Heart left ventricle (tissue), 16 donors: ENCODE results near the gene GPR84. TPM values are rescaled to one million over a fixed set of nuclear protein-coding genes. Genes with fewer than 3 reads are reported as not detected.
A peak's percentile ranks its signal among the peaks of the same experiment; 100 is the strongest.

Experiments used
- ATAC-seq, 4 donors: fragments of 200-7000 bp; cut with Tn5 transposase; one replicate each; pipeline ENCODE4 v1.9.1; 2020 to 2022; ENCODE audit warnings: moderate library complexity in 4 of 4, mild to moderate bottlenecking in 3 of 4, moderate number of reproducible peaks in 1 of 4
- DNase-seq, 5 donors: peaks; one replicate each; pipeline ENCODE4 v3.0.0-alpha.2; 2020
- H3K27ac ChIP-seq, 12 donors: fragments of 200-600 bp; sonication (generic) in 4 of 12; one replicate each; pipeline versions ENCODE4 v1.5.0 to v1.8.0; 2016 to 2022; ENCODE audit warnings: mild to moderate bottlenecking in 2 of 12
- H3K27me3 ChIP-seq, 9 donors: fragments of 200-600 bp; sonication (generic) in 2 of 9; one replicate each; pipeline versions ENCODE4 v1.5.1 to v1.8.0; 2016 to 2022; ENCODE audit warnings: mild to moderate bottlenecking in 3 of 9
- H3K36me3 ChIP-seq, 9 donors: fragments of 200-600 bp; sonication (generic) in 2 of 9; one replicate each; pipeline versions ENCODE4 v1.5.0 to v1.8.0; 2018 to 2022; ENCODE audit warnings: mild to moderate bottlenecking in 2 of 9
- H3K4me1 ChIP-seq, 12 donors: fragments of 200-600 bp; sonication (generic) in 4 of 12; one replicate each; pipeline versions ENCODE4 v1.5.0 to v1.8.0; 2016 to 2022; ENCODE audit warnings: mild to moderate bottlenecking in 3 of 12
- H3K4me3 ChIP-seq, 12 donors: fragments of 200-600 bp; sonication (generic) in 4 of 12; one replicate each; pipeline versions ENCODE4 v1.5.0 to v1.8.0; 2017 to 2022; ENCODE audit warnings: mild to moderate bottlenecking in 9 of 12, moderate library complexity in 4 of 12
- H3K9me3 ChIP-seq, 12 donors: fragments of 200-600 bp; sonication (generic) in 4 of 12; one replicate each; pipeline versions ENCODE4 v1.5.0 to v1.8.0; 2016 to 2022; ENCODE audit warnings: mild to moderate bottlenecking in 1 of 12
- CTCF ChIP-seq, 12 donors: fragments of 200-600 bp; sonication (generic) in 4 of 12; IDR thresholded peaks; one replicate each; pipeline versions ENCODE4 v1.5.0 to v1.8.0; 2018 to 2022; ENCODE audit warnings: antibody characterized with exemption in 12 of 12, mild to moderate bottlenecking in 5 of 12
- POLR2A ChIP-seq, 2 donors: fragments of 450-650 bp; IDR thresholded peaks; one replicate each; pipeline ENCODE4 v1.6.1; 2017; ENCODE audit warnings: antibody characterized with exemption in 2 of 2, mild to moderate bottlenecking in 2 of 2, moderate library complexity in 2 of 2
- WGBS, 4 donors: extraction: QIAGEN DNeasy Blood & Tissue Kit in 2 of 4; methylation state at CpG; one replicate each; pipeline versions ENCODE4 v1.1.5 to v1.1.7; 2013 to 2018; 5-methylcytosine and 5-hydroxymethylcytosine counted together
- intact Hi-C, 10 donors: fragments of 100-400 bp; cut with DNase I; formaldehyde crosslinking; loops; one replicate each; pipeline versions ENCODE4 v1.11.1 to v1.14.2; 2022
- polyA plus RNA-seq, 2 donors: library from polyadenylated mRNA; stranded (reverse); fragments of 200-250 nt; gene quantifications; one replicate each; pipeline ENCODE4 v1.2.3, GENCODE V29; 2013
- total RNA-seq, 9 donors: library from RNA; depleted of rRNA in 2 of 9; stranded (reverse); fragments of >200 nt in 2 of 9; fragmentation: NEBNext Ultra II Directional in 3 of 9; extraction: Animal tissue kit (Norgen Biotek cat#: 25700) in 3 of 9; gene quantifications; one replicate each; pipeline versions ENCODE4 v1.1.0 to v1.2.4, GENCODE V29; 2016 to 2023
- donor health status: ischemic (EF 13 %, LVEDD 7.1; RV severe dilation, severe dysfunction).
- donor health status: healthy with polysubstance abuse.
- donor health status: DM: no; HTN: yes; CAD: no.
- donor health status: DM: no; HTN: no; CAD: no.
- donor health status: ischemic (EF 25% LVEDD 6.9; RV normal size, moderate dysfunction).
- donor health status: ischemic (EF 25% LVEDD 5.7; RV mildly dilated, moderate dysfunction).
- donor health status: healthy.
- donor health status: DM: yes; HTN: yes; CAD: no.
- donor health status: ischemic (EF 35%, LVEDD 5.7; RV mildly dilated, moderate dysfunction).
- donor health status: nonischemic (EF 11% LVEDD 7.7; RV severe dilation, severe dysfunction).
- donor health status: DM: yes; HTN: yes; CAD: no.
- donor health status: PGD.
- donor health status: ischemic (EF 29% LVEDD 5.4; RV normal size, mild dysfunction).
- donor health status: nonischemic (EF 23%, LVEDD 6.1; RV moderate dilation, normal function).

The GPR84 gene
- total and polyA plus RNA-seq, 11 donors: 0.21 to 4.4 (median 0.37) TPM; not detected in 6

GRCh38 chr12:54405106-54405505 lies 40.8 kb upstream of the GPR84 start:
- H3K4me3 ChIP-seq: no peak overlapping the region
- H3K27ac ChIP-seq: peak overlapping the region in 2 of 12 donors; percentile 32 to 97
- DNase-seq: peak in 1 of 5 donors; percentile 27
- intact Hi-C loops: loop anchor here in 1 of 10 donors (2.0 kb wide), 1 partner anchor 28 kb away; no protein-coding TSS in a partner anchor
- no peaks in the 10 kb centered on the region for H3K9me3 ChIP-seq
- no peak for ATAC-seq
- H3K36me3 ChIP-seq: peaks cover 8 to 100% (median 98%) of the 10 kb centered on the region in 9 donors
- H3K4me1 ChIP-seq: peaks cover 0 to 44% (median 23%) of the 10 kb centered on the region in 12 donors
- H3K27me3 ChIP-seq: no peaks in the 10 kb centered on the region
- WGBS, 4 donors: 72 to 95% (median 94%) methylated on average over 7 to 10 of the region's 10 CpGs
- TF ChIP-seq POLR2A (IDR thresholded peaks at IDR 0.05): no peak
- no peak for TF ChIP-seq CTCF (IDR thresholded peaks at IDR 0.05)

GRCh38 chr12:54404061-54405004 lies 40.0 kb upstream of the GPR84 start:
- H3K27ac ChIP-seq: peak overlapping the region in 7 of 12 donors; percentile 4 to 97 (median 33)
- H3K4me1 ChIP-seq: peaks cover 0 to 41% (median 22%) of the 10 kb centered on the region in 12 donors
- TF ChIP-seq CTCF (IDR thresholded peaks at IDR 0.05) (peak; percentile 83 to 97 (median 94)), POLR2A (IDR thresholded peaks at IDR 0.05) (no peak)
- ATAC-seq: peak in 1 of 4 donors; percentile 17
- peak in 3 of 5 donors; percentile 12 to 53 (median 51) for DNase-seq
- H3K36me3 ChIP-seq: peaks cover 8 to 100% (median 100%) of the 10 kb centered on the region in 9 donors
- 62 to 71% (median 69%) methylated on average over 11 of the region's 11 CpGs for WGBS, 4 donors
- H3K27me3 ChIP-seq: no peaks in the 10 kb centered on the region
- intact Hi-C loops: loop anchor here in 1 of 10 donors (2.0 kb wide), 1 partner anchor 28 kb away; no protein-coding TSS in a partner anchor
- no peaks in the 10 kb centered on the region for H3K9me3 ChIP-seq
- H3K4me3 ChIP-seq: no peak overlapping the region

GRCh38 chr12:54401119-54401518 lies 36.8 kb upstream of the GPR84 start:
- DNase-seq (no peak), ATAC-seq (no peak)
- no peak overlapping the region for H3K4me3 ChIP-seq
- H3K36me3 ChIP-seq: peaks cover 8 to 100% (median 98%) of the 10 kb centered on the region in 9 donors
- no peaks in the 10 kb centered on the region for H3K27me3 ChIP-seq
- H3K27ac ChIP-seq: peak overlapping the region in 1 of 12 donors; percentile 73
- H3K4me1 ChIP-seq: peaks cover 0 to 13% (median 2%) of the 10 kb centered on the region in 12 donors
- H3K9me3 ChIP-seq: no peaks in the 10 kb centered on the region
- TF ChIP-seq POLR2A (IDR thresholded peaks at IDR 0.05) (no peak), CTCF (IDR thresholded peaks at IDR 0.05) (no peak)
- intact Hi-C loops: loop anchor here in 4 of 10 donors (1.0 to 2.0 kb wide), 3 partner anchors 18 to 38 kb away; partner anchors contain the start of gene ITGA5 (in 1 of the 4)
- 93 to 98% (median 96%) methylated on average over 2 of the region's 2 CpGs for WGBS, 4 donors
